ENCODE results near the gene MVB12B. TPM values are rescaled to one million over a fixed set of nuclear protein-coding genes. Genes with fewer than 3 reads are reported as not detected.

The MVB12B gene
- total and polyA plus RNA-seq, 10 donors: 2.8 to 52.4 (median 34.8) TPM

GRCh38 chr9:126487856-126488255 lies 161.2 kb downstream of the MVB12B start:
- Histone ChIP-seq H3K4me3 (no peak overlapping the region), H3K36me3 (peaks cover 0 to 39% (median 5%) of the 10 kb centered on the region in 6 donors), H3K4me1 (peaks cover 0 to 56% (median 39%) of the 10 kb centered on the region in 6 donors), H3K9me3 (no peaks in the 10 kb centered on the region), H3K27ac (peak overlapping the region in 6 of 8 donors; percentile 43 to 79 (median 59)), H3K27me3 (replicated peaks in 1 of 7) (peaks cover 0 to 7% (median 0%) of the 10 kb centered on the region in 7 donors)
- TF ChIP-seq POLR2A (IDR thresholded peaks at IDR 0.05): no peak
- TF ChIP-seq POLR2AphosphoS5 (IDR thresholded peaks at IDR 0.05): no peak
- TF ChIP-seq, protein P1, sequence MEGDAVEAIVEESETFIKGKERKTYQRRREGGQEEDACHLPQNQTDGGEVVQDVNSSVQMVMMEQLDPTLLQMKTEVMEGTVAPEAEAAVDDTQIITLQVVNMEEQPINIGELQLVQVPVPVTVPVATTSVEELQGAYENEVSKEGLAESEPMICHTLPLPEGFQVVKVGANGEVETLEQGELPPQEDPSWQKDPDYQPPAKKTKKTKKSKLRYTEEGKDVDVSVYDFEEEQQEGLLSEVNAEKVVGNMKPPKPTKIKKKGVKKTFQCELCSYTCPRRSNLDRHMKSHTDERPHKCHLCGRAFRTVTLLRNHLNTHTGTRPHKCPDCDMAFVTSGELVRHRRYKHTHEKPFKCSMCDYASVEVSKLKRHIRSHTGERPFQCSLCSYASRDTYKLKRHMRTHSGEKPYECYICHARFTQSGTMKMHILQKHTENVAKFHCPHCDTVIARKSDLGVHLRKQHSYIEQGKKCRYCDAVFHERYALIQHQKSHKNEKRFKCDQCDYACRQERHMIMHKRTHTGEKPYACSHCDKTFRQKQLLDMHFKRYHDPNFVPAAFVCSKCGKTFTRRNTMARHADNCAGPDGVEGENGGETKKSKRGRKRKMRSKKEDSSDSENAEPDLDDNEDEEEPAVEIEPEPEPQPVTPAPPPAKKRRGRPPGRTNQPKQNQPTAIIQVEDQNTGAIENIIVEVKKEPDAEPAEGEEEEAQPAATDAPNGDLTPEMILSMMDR (IDR thresholded peaks at IDR 0.05 in 8 of 11, conservative IDR thresholded peaks at IDR 0.05 in 3 of 11): no peak
- peak; percentile 75 for DNase-seq
- 71 to 87% (median 74%) methylated on average over 12 of the region's 12 CpGs for WGBS, 5 donors
- intact Hi-C loops (cut with DNase I; ENCODE audit: low total_unique reads): no loop called here

- peak overlapping the region in 5 of 8 donors; percentile 43 to 79 (median 64) for H3K27ac ChIP-seq
Measured at GRCh38 chr9:126488310-126488709, 161.7 kb downstream of the MVB12B start.

GRCh38 chr9:126488881-126489404 lies 162.3 kb downstream of the MVB12B start:
- intact Hi-C loops (cut with DNase I; ENCODE audit: low total_unique reads): no loop called here
- Histone ChIP-seq H3K27ac (peak overlapping the region in 4 of 8 donors; percentile 53 to 79 (median 66)), H3K4me1 (peaks cover 0 to 46% (median 33%) of the 10 kb centered on the region in 6 donors), H3K36me3 (peaks cover 0 to 28% (median under 1%) of the 10 kb centered on the region in 6 donors), H3K4me3 (no peak overlapping the region), H3K27me3 (replicated peaks in 1 of 7) (peaks cover 0 to 7% (median 0%) of the 10 kb centered on the region in 7 donors), H3K9me3 (no peaks in the 10 kb centered on the region)
- WGBS, 5 donors: 50 to 92% (median 90%) methylated on average over 2 to 8 of the region's 8 CpGs
- peak; percentile 69 for DNase-seq
- TF ChIP-seq, protein P1 (IDR thresholded peaks at IDR 0.05 in 8 of 11, conservative IDR thresholded peaks at IDR 0.05 in 3 of 11): no peak
- TF ChIP-seq POLR2AphosphoS5 (IDR thresholded peaks at IDR 0.05): peak in 1 of 3 donors; percentile 5
- TF ChIP-seq POLR2A (IDR thresholded peaks at IDR 0.05): no peak

More at GRCh38 chr9:126488310-126488709, 161.7 kb downstream of the MVB12B start:
- WGBS, 5 donors: 51 to 58% (median 57%) methylated on average over 8 of the region's 8 CpGs
- Histone ChIP-seq H3K9me3 (no peaks in the 10 kb centered on the region), H3K4me1 (peaks cover 0 to 52% (median 36%) of the 10 kb centered on the region in 6 donors), H3K36me3 (peaks cover 0 to 34% (median 4%) of the 10 kb centered on the region in 6 donors), H3K27me3 (replicated peaks in 1 of 7) (peaks cover 0 to 7% (median 0%) of the 10 kb centered on the region in 7 donors), H3K4me3 (no peak overlapping the region)
- no peak for DNase-seq
- intact Hi-C loops (cut with DNase I; ENCODE audit: low total_unique reads): no loop called here
- TF ChIP-seq, protein P1 (IDR thresholded peaks at IDR 0.05 in 8 of 11, conservative IDR thresholded peaks at IDR 0.05 in 3 of 11): no peak
- peak; percentile 24 to 42 (median 32) for TF ChIP-seq POLR2AphosphoS5 (IDR thresholded peaks at IDR 0.05)

GRCh38 chr9:126489581-126490213 lies 163.1 kb downstream of the MVB12B start:
- peaks cover 0 to 7% (median 0%) of the 10 kb centered on the region in 7 donors for H3K27me3 ChIP-seq (replicated peaks in 1 of 7)

More at GRCh38 chr9:126489581-126490213, 163.1 kb downstream of the MVB12B start:
- Histone ChIP-seq H3K36me3 (peaks cover 0 to 30% (median 0%) of the 10 kb centered on the region in 6 donors), H3K4me3 (no peak overlapping the region), H3K4me1 (peaks cover 0 to 43% (median 32%) of the 10 kb centered on the region in 6 donors), H3K9me3 (no peaks in the 10 kb centered on the region), H3K27ac (peak overlapping the region in 2 of 8 donors; percentile 24 to 79)
- intact Hi-C loops (cut with DNase I; ENCODE audit: low total_unique reads): loop anchor here (5.0 kb wide), 2 partner anchors 92 to 187 kb away; no protein-coding TSS in a partner anchor
- TF ChIP-seq POLR2AphosphoS5 (IDR thresholded peaks at IDR 0.05) (no peak), POLR2A (IDR thresholded peaks at IDR 0.05) (no peak)
- TF ChIP-seq, protein P1 (IDR thresholded peaks at IDR 0.05 in 8 of 11, conservative IDR thresholded peaks at IDR 0.05 in 3 of 11): no peak
- WGBS, 5 donors: 77 to 91% (median 85%) methylated on average over 18 to 20 of the region's 20 CpGs
- DNase-seq: peak; percentile 74
